Stimulated activated CD8-positive, alpha-beta memory T cell treated with anti-CD3 and anti-CD28 coated beads, Interleukin-15, amount 100 ng/mL, for 1 hour (primary cell): ENCODE measurements around the gene WWP2.
"Not testable (repeated sequence)": the region's sequence is repeated elsewhere in the genome, so short reads cannot be mapped to it uniquely, and the experiment has no call there.

Experiments
- DNase-seq: peaks from one replicate; pipeline ENCODE4 v3.0.0-alpha.2; 2020; ENCODE audit warnings: low read depth

The WWP2 gene

GRCh38 chr16:69796285-69797118, 34.4 kb downstream of the WWP2 start:
- DNase-seq = no peak

DNA sequence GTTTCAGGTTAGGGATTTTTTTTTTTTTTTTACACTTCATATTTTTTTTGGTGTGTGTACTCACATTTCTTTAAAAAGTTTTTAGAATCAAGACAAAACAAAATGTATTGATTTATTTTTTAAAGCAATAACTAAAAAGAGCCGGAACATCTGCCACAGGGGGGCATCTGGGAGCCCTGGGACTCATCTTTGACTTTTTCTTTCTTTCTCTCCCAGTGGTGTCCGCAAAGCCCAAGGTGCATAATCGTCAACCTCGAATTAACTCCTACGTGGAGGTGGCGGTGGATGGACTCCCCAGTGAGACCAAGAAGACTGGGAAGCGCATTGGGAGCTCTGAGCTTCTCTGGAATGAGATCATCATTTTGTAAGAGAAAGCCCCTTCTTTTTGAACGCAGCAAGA, 36.3 kb downstream of the WWP2 start:
- no peak for DNase-seq

DNA sequence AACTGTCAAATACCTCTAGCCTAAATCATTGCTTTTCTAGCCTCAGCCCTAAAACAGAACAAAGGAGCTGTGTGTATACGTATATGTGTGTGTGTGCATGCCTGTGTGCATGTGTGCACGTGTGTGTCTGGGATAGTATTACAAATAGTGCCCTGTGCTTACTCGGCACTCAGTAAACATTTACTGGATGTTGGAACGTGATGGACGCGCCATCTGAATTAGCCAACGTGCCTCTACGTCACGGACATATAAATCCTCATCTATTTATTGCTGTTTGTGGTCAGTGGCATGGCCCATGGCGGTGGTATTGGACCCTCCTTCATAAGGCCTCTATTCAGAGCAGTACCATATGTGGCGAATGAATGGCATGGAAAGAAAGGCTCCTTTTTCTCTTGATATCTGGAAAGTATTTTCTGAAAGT, 37.5 kb downstream of the WWP2 start:
- no peak for DNase-seq

DNA sequence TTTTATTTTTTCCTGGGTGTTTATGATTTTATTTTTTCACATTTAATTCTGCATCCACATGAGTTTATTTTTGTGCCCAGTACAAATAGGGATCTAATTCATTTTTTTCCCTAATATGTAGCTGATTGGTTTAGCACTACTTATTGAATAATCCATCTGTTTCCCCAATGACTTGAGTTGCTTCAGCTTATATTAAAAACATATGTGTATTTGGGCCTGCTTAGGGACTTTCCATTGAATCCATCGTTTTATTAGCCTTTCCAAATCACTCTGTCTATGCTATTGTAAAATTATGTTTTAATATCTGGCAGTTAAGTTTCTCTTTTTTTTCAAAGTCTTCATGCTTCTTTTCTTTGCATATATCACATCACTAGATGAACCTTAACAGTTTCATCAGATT, 42.2 kb downstream of the WWP2 start:
- DNase-seq = no peak

GRCh38 chr16:69806776-69807175, 44.6 kb downstream of the WWP2 start:
- DNase-seq = not testable (repeated sequence)

GRCh38 chr16:69812688-69813014, 50.5 kb downstream of the WWP2 start:
- DNase-seq = no peak

GRCh38 chr16:69814078-69814477, 51.9 kb downstream of the WWP2 start:
- no peak for DNase-seq

GRCh38 chr16:69814561-69814960, 52.4 kb downstream of the WWP2 start:
- no peak for DNase-seq

DNA sequence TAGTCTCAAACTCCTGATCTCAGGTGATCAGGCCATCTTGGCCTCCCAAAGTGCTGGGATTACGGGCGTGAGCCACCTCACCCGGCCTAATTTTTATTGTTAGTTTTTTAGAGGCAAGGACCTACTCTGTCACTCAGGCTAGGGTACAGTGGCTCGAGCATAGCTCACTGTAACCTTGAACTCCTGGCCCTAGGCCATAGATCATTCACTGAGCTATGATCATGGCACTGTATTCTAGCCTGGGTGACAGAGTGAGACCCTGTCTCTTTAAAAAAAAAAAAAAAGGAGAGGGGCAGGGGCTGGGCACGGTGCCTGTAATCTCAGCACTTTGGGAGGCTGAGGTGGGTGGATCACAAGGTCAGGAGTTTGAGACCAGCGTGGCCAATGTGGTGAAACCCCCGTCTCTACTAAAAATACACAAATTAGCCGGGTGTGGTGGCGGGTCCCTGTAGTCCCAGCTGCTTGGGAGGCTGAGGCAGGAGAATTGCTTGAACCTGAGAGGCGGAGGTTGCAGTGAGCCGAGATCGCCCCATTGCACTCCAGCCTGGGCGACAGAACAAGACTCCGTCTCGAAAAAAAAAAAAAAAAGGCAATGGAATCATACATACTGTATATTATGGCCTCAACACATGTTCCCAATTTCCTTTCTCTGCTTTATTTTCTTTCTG, 53.2 kb downstream of the WWP2 start:
- not testable (repeated sequence) for DNase-seq

DNA sequence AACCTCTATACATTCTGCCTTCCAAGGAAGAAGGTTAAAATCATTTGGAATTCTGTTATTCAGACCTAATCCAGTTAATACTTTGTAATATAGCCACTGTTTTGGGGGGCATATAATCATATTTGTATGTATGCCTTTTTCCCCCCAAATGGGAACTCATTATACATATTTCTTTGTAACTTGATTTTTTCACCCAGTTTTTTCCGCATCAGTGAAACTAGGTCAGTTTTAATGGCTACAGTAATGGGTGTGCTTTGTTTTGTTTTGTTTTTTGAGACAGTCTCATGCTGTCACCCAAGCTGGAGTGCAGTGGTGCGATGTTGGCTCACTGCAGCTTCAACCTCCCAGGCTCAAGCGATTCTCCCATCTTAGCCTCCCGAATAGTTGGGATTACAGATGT, 54.9 kb downstream of the WWP2 start:
- no peak for DNase-seq

- DNase-seq = no peak
Observed at GRCh38 chr16:69818891-69819545, 56.9 kb downstream of the WWP2 start.

GRCh38 chr16:69820926-69821541, 58.9 kb downstream of the WWP2 start:
- no peak for DNase-seq

DNA sequence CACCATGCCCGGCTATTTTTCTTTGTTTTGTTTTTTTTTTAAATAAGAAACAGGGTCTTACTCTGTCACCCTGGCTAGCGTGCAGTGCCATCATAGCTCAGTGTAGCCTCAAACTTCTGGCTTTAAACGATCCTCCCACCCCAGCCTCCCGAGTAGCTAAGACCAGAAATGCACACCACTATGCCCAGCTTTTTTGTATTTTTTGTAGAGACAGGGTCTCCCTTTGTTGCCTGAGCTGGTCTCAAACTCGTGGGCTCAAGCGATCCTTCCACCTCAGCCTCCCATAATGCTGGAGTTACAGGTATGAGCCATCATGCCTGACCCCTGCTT, 59.7 kb downstream of the WWP2 start:
- DNase-seq = no peak

GRCh38 chr16:69822174-69822935, 60.2 kb downstream of the WWP2 start:
- DNase-seq = no peak

DNA sequence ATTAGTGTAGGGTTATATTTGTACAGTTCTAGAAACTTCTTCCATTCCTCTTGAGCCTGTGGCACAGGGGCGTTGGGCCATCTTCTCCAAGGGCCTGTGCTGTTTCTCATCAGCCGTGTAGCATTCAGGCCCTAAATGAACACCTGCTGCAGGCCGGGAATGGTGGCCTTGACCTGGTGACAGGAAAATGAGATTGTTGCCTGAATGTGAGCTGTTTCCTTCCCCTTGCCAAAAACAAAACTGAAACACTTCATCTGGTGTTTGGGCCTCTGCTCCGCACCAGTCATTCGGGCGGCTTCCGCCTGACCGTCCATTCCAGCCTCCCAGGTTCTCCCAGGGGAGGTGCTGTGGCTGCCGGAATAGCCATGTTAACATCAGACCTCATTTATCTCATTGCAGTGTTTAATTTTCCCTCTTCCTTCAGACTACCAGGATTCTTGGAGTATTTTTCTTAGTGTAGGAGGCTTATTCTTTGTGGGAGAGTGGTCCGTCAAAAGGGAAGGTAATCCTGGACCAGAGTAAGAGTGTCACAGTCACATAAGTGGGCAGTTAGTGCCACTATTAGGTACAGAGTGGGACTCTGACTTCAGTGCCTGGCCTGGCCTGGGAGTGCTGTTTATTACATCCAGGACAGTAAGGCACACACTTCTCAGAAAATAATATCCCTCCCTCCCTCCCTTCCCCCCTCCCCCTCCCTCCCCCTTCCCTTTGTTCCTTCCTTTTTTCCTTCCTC, 61.9 kb downstream of the WWP2 start:
- no peak for DNase-seq

DNA sequence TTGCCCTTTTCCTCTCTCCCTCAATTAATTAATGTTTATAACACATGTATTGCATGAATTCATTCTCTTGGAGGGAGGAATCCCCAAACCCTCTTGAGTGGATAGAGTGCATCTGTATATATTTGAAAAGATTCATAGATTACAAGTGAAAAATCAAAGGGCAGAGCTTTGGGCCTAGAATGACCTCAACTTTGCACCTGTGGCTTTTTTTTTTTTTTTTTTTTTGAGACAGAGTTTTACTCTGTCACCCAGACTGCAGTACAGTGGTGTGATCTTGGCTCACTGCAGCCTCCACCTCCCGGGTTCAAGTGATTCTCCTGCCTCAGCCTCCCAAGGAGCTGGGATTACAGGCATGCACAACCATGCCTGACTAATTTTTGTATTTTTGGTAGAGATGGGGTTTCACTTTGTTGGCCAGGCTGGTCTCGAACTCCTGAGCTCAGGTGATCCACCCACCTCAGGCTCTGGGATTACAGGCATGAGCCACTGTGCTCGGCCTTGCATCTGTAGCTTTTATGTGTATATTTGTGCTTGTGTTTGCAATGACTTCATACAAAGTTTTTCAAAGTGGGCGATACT, 62.5 kb downstream of the WWP2 start:
- not testable (repeated sequence) for DNase-seq

- no peak for DNase-seq
Observed at GRCh38 chr16:69827524-69827923, 65.4 kb downstream of the WWP2 start.

DNA sequence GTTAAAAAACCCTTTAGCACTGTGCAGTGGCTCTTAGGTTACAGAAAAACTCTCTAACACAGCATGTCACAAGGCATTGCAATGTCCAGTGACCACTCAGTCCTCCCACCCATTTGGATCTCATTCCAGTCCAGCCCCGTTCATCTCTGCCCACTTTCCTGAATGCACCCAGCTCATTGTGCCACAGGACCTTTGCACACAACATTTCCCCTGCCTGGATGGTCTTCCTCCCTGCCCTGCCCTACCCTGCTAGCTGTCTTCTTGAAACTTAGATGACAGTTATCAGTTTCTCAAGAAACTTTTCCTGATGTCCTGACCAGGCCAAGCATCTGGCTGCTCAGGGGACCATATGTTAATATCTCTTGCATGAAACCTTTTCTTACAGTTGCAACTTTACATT, 67.2 kb downstream of the WWP2 start:
- no peak for DNase-seq

GRCh38 chr16:69830146-69830533, 68.0 kb downstream of the WWP2 start:
- no peak for DNase-seq

DNA sequence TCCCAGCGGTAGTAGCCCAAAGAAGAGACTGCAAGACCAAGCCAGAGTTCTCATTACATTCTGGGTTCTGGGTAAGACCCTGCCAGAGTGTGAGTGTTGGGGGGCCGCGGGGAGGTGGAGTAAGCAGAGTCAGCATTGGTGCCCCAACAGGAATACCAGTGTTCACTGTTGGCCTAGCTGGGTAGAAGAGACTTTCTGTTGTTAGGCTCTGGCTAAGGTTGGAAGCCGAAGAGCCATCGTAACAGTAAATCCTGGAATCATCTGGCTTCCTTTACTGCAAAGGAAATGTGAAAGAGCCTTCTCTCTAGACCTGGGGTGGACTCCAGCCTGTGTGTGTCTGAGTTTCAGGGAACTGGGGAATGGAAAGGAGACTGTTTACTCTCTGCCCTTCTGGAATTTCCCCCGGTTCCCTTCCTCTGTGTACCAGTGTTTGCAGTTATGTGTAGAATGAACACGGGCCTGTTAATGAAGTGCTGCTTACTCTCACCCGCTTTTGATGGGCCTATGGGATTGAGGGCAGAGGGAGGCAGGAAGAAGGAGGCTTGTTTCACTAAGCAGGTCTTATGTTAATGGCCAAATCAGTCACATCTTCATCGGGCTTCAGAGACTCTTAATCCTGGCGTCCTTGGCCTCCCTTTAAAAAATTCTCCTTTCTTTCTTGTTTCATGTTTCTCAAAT, 68.5 kb downstream of the WWP2 start:
- DNase-seq = no peak
